Ectodermal cell (in vitro differentiated cells): ENCODE measurements around the gene PDZD7.
"Not testable (repeated sequence)": the region's sequence is repeated elsewhere in the genome, so short reads cannot be mapped to it uniquely, and the experiment has no call there.

ENCODE experiments used
- H3K27ac ChIP-seq: 2 replicates; pipeline ENCODE4 v1.7.0; 2013; ENCODE audit warnings: mild to moderate bottlenecking, low read depth, low read length; ENCODE audit not compliant: insufficient read depth, poor library complexity, severe bottlenecking
- H3K27me3 ChIP-seq: 2 replicates; pipeline ENCODE4 v1.7.0; 2013; ENCODE audit warnings: mild to moderate bottlenecking, low read length; ENCODE audit not compliant: insufficient read depth, control insufficient read depth, poor library complexity, severe bottlenecking
- H3K36me3 ChIP-seq: one replicate; pipeline ENCODE4 v1.7.0; 2013; ENCODE audit warnings: low read length; ENCODE audit not compliant: control insufficient read depth, insufficient read depth
- H3K4me1 ChIP-seq: one replicate; pipeline ENCODE4 v1.7.0; 2013; ENCODE audit warnings: low read length; ENCODE audit not compliant: control insufficient read depth, insufficient read depth
- H3K4me3 ChIP-seq: 2 replicates; pipeline ENCODE4 v1.7.0; 2013; ENCODE audit warnings: low read depth, low read length, control low read depth; ENCODE audit not compliant: insufficient read depth
- H3K9me3 ChIP-seq: 2 replicates; pipeline ENCODE4 v1.7.0; 2013; ENCODE audit warnings: mild to moderate bottlenecking, low read length, moderate library complexity; ENCODE audit not compliant: control insufficient read depth
- WGBS, 2 experiments: methylation state at CpG; one replicate each; pipeline ENCODE4 v1.1.7; 2013; ENCODE audit warnings: missing lambda C conversion rate in 2 of 2; 5-methylcytosine and 5-hydroxymethylcytosine counted together

PDZD7 gene

DNA sequence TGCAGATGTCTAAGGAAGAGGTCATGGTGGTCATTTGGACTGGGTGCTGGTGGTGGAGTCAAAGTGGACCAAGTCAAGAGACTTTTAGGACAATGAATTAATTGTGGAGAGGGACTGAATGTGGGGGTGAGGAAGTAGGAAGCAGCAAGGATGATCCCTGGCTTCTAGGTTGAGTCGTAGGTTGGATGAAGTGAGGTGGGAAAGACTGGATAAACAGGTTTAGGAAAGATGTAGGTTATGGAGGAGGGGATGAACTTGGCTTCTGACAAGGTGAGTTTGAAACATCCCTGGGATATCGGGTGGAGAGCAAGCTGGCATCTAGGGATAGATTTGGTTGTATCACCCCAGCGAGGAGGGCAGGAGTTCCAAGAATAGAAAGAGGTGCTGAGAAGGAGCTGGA, 54.0 kb downstream of the PDZD7 start:
- Histone ChIP-seq H3K9me3 (no peaks in the 10 kb centered on the region), H3K4me3 (no peak overlapping the region), H3K27ac (no peak overlapping the region), H3K27me3 (no peaks in the 10 kb centered on the region), H3K4me1 (peaks cover 6% of the 10 kb centered on the region), H3K36me3 (peaks cover 3% of the 10 kb centered on the region)
- WGBS, 2 experiments = 91 to 92% methylated on average over 3 of the region's 3 CpGs

- WGBS, 2 experiments = 90 to 91% methylated on average over 8 of the region's 8 CpGs
- H3K36me3 ChIP-seq, H3K9me3 ChIP-seq, H3K27ac ChIP-seq, H3K27me3 ChIP-seq, H3K4me3 ChIP-seq: not testable (repeated sequence)
- peaks cover 14% of the 10 kb centered on the region for H3K4me1 ChIP-seq
These were observed 55.5 kb downstream of the PDZD7 start for GRCh38 chr10:100975397-100975796.

- H3K36me3 ChIP-seq = no peaks in the 10 kb centered on the region
- peaks cover 14% of the 10 kb centered on the region for H3K4me1 ChIP-seq
- 91% methylated on average over 6 of the region's 6 CpGs for WGBS, 2 experiments
- H3K9me3 ChIP-seq = no peaks in the 10 kb centered on the region
- H3K27ac ChIP-seq = no peak overlapping the region
- H3K27me3 ChIP-seq = peaks cover 16% of the 10 kb centered on the region
- H3K4me3 ChIP-seq = no peak overlapping the region
These were observed 57.9 kb downstream of the PDZD7 start for GRCh38 chr10:100972904-100973535.

DNA sequence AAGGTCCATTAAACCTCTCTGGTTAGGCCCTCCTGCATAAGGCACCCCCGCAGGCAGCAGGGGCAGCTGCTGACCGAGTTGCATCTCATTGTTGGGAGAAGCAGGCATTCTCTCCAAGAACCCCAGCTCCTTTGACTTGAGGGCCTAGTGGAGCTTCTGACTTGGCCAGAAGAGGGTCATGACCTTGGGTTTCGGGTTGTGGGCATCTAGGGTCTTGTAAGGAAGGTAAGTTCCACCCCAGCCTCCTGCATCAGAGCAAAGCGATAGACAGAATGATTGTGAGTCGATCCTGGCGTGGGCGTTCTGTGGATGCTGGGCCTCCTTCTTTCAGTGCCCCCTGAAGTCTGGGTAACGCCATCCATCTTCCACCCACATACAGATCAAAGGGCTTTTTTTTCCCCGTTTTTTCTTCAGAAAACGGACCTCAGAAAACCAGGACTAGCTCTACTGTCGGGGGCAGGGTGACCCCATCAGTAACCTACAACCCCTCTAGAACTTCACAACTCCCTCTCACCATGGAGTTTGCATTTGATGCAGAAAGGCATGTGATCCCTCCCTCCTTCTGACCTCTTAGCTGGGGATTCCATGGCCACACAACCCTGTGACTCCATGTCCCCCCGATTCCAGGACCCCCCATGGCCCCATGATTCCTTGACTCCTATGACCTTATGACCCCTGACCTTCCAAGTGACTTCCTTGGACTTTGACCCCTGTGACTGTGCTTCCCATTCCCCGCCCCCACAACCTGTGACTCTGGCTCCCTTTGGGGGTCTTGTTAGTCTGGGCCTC, 58.6 kb downstream of the PDZD7 start:
- Histone ChIP-seq H3K9me3 (no peaks in the 10 kb centered on the region), H3K4me1 (peaks cover 14% of the 10 kb centered on the region), H3K27ac (no peak overlapping the region), H3K27me3 (peaks cover 16% of the 10 kb centered on the region), H3K4me3 (no peak overlapping the region), H3K36me3 (no peaks in the 10 kb centered on the region)
- WGBS, 2 experiments = 74 to 75% methylated on average over 13 of the region's 13 CpGs

- peaks cover 14% of the 10 kb centered on the region for H3K4me1 ChIP-seq
- 78 to 80% methylated on average over 4 of the region's 4 CpGs for WGBS, 2 experiments
These were observed 59.8 kb downstream of the PDZD7 start for GRCh38 chr10:100970914-100971811.

GRCh38 chr10:100970076-100970913, 60.6 kb downstream of the PDZD7 start:
- peak overlapping the region; percentile 62 for H3K4me3 ChIP-seq
- peaks cover 14% of the 10 kb centered on the region for H3K4me1 ChIP-seq
- 31 to 33% methylated on average over 13 of the region's 13 CpGs for WGBS, 2 experiments
- H3K27ac ChIP-seq = no peak overlapping the region
- H3K27me3 ChIP-seq = peaks cover 16% of the 10 kb centered on the region
- H3K36me3 ChIP-seq = no peaks in the 10 kb centered on the region
- no peaks in the 10 kb centered on the region for H3K9me3 ChIP-seq

More at GRCh38 chr10:100970914-100971811, 59.8 kb downstream of the PDZD7 start:
- H3K9me3 ChIP-seq = no peaks in the 10 kb centered on the region
- peaks cover 16% of the 10 kb centered on the region for H3K27me3 ChIP-seq
- no peaks in the 10 kb centered on the region for H3K36me3 ChIP-seq
- H3K27ac ChIP-seq = no peak overlapping the region
- H3K4me3 ChIP-seq = no peak overlapping the region

DNA sequence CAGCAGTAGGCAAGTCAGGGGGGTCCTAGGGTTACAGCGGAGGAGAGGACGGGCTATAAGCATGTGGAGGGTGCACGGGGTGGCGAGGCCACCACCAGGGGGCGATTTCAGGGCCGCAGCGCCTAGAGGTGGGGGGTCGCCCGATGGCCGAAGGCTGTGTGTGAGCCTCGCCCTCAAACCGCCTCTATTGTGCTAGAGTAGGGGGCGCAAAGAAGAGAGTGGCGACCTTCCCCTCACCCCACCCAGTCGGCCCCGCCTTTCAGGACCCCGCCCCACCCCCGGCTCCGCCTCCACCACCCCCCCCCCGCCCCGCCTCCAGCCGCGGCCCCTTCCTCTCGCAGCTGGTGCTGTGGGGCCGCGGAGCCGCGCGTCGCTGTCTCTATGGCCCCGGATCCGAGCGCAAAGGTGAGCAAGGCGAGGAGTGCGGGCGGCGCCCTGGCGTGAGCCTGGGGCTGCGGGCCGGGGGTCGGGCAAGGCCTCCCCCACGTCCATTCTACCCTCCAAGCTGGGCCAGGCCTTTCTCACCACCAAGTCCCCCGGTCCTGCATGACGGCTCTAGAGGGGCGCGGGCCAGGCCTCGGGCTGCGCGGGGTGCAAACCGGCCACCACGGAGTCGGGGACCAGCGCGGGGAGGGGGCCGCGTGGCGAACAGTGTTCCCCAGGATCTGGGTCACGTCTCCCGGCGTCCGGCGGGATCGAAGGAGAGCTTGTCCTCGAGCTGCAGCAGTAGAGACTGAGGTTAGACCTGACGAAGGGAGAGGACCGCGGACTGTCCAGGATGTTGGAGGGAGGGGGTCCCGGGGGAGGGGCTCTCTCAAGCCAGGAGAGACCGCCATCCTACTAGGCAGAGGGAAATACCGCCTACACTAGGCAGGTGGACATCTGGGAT, 61.5 kb downstream of the PDZD7 start, which contains the start of gene SEMA4G:
Gene SEMA4G, plus strand, starts transcription at position 318 of the 889 bp plus-strand sequence. CDS start 3,409 bp downstream, outside the sequence.
- Histone ChIP-seq H3K4me3 (peak within 1 kb of the TSS; percentile 62), H3K27me3 (peaks cover 16% of the 10 kb centered on the region), H3K36me3 (no peaks in the 10 kb centered on the region), H3K9me3 (no peaks in the 10 kb centered on the region), H3K27ac (no peak within 1 kb of the TSS), H3K4me1 (peaks cover 14% of the 10 kb centered on the region)
- 1 to 2% methylated on average over 64 to 69 of the region's 70 CpGs for WGBS, 2 experiments

DNA sequence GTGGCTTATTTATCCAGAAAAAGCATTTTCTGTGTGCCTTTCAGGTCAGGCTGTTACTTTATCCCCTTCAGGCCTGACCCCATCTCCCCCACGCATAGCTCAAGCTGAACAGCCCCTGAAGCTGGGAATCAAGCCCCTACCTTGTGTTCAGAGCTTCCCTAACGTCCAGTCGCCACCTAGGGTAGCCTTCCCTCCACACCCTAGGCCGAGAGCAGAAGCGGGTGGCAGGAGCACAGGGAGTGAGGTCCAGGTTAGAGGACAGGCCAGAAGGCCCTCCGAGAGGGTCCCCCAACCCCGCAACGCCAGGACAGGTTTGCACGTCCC, 62.1 kb downstream of the PDZD7 start:
- H3K27ac ChIP-seq = no peak overlapping the region
- H3K4me3 ChIP-seq = peak overlapping the region; percentile 62
- H3K36me3 ChIP-seq = no peaks in the 10 kb centered on the region
- H3K4me1 ChIP-seq = peaks cover 14% of the 10 kb centered on the region
- H3K27me3 ChIP-seq = peaks cover 16% of the 10 kb centered on the region
- WGBS, 2 experiments = 23 to 25% methylated on average over 9 of the region's 9 CpGs
- H3K9me3 ChIP-seq = no peaks in the 10 kb centered on the region
